Measurements from ENCODE around the gene DISC1.
"Not testable (repeated sequence)": the region's sequence is repeated elsewhere in the genome, so short reads cannot be mapped to it uniquely, and the experiment has no call there.

DISC1 gene

DNA sequence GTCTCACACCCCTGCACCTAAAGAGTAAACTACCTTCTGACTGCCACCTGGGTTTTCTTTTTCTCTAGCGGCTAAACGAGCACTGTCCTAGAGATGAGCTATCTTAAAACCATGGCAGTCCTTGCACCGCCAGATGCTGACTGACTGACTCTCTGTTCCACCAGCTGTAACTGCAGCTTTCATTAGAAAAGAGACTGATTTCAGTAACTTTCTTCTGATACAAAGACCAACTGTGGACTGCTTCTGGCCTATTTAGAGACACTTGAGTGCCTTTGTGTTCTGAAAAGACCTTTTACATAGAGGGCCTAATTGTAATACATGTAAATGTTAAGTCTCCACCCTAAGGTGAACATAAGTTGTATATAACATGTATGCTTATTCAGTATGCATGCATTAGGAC lies 152.5 kb downstream of the DISC1 start:
- DNase-seq, result no peak

DNA sequence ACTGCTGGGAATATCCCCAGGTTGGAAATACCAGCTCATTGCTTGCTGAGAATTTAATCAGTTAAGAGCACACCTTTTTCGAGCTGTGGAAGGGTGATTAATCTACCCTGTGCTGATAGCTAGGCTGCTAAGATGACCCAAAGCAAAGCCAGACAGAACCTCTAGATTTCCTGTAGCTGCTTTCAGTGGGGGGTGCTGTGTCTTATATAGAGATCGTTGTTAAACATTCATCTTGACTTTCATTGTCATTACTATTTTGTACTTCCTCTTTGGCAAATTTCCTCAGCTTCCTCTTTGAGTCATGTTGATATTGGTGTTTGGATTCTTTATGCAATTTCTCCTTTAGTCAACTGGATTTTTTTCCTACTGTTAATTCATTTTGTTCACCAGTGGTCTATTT lies 155.3 kb downstream of the DISC1 start:
- no peak for DNase-seq

DNA sequence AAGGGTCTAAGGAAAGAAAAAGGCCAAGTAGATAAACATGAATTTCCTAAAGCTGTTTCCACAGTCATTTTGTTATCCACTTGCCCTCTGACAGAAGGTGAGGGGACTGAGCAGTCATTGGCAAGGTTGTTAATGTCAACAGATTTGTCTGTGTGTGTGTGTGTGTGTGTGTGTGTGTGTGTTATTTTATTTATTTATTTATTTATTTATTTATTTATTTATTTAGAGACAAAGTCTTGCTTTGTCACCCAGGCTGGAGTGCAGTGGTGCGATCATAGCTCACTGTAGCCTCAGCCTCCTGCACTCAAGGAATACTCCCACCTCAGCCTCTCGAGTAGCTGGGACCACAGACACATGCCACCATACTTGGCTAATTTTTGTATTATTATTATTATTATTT lies 158.5 kb downstream of the DISC1 start:
- DNase-seq, result not testable (repeated sequence)

DNA sequence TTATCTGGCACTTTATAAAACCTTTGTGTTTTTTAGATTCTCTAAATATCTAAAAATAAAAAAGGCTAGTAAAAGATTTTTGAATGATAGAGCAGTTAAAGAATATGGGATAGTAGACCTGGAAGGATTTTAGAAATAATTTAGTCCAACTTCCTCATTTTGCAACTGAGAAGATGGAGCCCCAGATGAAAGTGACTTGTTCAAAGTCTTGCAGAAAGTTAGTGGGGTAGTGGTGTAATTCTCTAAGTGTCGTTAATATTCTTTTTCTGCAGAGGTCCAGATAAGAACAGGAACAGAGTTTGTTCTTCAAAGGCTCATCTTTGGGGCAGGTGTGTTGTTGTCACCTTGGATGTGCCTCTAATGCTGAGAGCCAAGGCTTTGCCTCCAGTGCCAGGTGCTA lies 159.5 kb downstream of the DISC1 start:
- no peak for DNase-seq

DNA sequence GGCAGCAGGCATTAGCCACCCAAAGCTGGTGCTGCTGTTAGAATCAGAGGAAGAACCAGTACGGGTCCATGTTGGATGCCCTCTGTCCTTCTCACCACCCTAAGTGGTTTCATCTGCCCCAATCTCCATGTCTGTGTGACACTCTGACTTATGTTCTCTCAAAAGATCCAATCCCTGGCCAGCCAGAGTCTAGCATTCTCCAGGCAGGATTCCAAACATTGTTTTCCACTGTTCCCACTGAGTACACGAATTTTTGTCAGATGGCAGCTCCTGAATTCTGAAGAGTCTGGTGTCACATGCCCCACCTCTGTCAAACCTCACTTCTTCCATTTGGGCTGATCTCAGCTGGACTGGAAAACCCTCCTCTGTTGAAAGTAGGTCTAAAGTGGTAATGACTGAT lies 166.0 kb downstream of the DISC1 start:
- no peak for DNase-seq

DNA sequence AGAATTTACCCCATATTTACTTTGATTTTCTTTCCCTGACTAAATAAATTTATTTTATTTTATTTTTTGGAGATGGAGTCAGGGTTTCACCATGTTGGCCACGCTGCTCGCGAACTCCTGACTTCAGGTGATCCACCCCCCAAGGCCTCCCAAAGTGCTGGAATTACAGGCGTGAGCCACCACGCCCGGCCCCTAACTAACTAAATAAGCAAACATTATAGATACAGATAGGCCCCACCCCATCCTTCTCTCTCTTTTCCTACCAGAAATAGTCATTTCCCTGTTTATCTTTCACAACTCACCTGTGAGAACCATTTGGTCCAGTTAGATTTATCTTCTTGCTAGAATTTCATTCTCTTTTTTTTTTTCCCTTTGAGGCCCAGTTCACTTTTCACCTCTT lies 167.3 kb downstream of the DISC1 start:
- DNase-seq, result no peak

DNA sequence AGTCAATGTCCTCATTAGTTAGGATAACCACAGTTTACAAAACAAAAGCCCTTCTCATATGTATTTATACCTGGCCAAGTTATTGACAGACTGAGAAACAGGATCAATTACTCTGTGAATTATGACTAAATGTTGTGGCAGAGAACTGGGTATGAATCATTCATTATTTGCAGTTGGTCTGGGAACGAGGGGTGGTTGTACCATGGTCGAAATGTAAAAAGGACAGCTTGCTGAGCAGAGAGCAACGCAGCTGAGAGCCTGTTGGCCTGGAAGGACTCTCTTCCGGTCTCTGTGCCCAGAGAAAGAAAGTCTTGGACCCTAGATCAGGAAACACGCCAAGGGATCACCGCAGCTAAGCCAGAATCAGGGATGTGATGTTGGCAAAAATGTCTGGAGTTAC lies 169.6 kb downstream of the DISC1 start:
- DNase-seq, result no peak

DNA sequence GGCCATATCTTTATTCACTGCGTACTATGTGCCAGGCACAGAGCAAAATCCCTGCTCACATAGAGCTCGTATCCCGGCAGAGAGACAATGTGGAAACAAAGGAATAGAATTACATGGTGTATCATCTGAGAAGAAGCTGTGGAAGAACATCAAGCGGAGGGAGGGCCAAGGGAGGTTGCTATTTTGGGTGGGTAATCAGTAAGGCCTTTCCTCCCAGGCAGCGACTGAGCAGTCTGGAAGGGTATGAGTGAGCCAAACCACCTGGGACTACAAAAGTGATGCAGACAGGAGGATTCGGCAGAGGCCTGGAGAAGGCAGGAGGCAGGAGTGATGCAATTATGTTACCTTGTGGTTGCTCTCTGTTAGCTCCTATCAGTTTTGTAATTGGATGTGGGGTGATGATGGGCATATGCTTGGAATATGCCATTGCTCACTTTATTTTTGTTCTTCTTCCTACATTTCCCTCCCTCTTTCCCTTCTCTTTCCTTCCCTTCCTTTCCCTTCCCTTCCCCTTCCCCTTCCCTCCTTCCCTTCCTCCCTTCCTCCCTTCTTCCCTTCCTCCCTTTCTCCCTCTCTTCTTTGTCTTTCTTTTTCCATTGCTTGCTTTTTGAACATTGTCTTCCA lies 172.9 kb downstream of the DISC1 start:
- no peak for DNase-seq

DNA sequence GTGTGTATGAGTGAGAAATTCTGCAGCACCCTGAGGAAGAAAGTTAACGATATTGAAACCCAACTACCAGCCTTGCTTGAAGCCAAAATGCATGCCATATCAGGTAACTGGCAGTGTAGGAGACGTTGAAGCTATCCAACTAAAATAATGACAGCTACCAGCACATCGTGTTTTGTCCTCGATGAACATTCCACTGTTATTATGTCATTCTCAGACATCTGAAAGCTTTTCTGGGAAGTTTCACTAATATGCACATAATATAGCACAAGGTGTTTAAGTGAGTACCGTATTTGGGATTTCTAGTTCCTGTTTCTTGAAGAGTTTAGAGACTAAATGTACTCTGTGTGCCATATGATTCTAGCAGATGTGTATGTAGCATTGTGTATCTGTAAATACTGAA lies 173.5 kb downstream of the DISC1 start:
- no peak for DNase-seq

DNA sequence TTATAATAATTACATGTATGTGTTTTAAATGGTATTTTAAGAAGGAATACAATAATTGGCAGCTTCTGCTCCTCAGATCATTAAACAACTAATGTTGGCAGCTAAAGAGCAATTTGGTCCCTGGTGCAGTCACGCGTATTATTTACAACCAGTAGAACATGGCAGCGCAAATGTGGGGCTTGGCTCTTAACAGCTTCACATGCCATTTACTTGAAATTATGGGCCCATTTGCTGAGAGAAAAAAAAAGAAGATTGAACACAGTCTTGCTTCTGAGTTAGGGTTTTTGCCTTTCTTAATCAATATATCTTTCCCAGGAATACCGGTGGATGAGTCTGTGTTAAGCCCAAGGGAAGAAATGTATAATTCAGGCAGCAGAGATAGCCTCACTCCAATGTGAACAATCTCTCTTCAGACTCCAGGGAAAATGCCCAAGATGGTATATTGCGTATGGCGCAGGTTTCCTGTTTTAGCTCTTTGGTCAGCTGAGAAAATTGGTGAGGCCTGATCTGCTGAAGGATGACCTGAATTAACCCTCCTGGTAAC lies 174.5 kb downstream of the DISC1 start:
- no peak for DNase-seq

DNA sequence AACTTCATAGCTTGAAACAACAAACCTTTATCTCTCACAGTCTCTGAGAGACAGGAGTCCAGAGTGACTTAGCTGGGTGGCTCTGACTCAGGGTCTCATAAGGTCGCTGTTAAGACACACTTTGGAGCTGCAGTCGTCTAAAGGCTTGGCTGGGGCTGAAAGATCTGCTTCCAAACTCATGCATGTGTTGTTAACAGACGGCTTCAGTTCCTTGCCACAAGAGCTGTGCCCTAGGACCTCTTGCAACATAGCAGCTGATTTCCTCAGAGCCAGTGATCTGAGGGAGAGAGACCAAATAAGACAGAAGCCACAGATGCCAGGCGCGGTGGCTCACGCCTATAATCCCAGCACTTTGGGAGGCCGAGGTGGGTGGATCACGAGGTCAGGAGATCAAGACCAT lies 176.8 kb downstream of the DISC1 start:
- DNase-seq, result no peak

DNA sequence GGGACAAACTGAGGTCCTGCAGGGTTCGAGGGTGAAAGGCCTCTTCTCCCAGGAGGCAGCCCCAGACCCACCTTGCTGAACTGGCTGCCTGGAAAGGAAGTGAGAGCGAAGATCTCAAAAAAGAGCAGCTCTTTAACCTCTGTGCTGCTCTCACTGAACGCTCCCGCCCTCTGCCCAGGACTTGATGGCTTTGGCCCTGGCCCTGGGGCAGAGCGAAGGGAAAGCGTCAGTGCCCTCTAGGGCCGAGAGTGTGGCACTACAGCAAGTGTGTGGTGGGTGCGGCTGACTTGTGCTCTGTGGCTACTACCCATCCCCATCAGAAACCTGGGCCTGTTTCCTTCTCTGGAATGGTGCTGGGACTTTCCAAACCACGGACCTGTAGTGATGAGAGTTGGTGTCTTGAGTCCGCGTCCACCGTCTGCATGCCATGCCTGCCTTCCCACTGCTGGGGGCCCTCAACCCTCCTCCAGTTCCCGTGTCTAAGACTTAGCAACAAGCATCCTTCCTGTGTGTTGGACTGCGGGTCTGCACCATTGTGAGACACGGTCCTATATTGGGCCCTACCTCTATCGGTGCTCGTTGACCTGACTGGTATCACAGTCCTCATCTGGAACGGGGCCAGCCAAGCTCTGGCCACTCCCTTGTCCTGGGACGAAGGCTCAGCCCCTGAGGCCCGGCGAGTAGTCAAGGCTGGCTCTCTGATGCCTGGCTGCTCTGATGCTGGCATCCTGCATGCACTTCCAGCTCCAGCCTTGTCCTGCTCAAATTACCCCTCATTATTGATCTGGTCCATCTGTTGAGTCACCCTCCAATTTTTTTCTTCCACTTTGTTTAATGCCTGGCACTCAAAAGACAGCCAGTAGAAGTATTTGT lies 180.3 kb downstream of the DISC1 start:
- DNase-seq, result no peak

DNA sequence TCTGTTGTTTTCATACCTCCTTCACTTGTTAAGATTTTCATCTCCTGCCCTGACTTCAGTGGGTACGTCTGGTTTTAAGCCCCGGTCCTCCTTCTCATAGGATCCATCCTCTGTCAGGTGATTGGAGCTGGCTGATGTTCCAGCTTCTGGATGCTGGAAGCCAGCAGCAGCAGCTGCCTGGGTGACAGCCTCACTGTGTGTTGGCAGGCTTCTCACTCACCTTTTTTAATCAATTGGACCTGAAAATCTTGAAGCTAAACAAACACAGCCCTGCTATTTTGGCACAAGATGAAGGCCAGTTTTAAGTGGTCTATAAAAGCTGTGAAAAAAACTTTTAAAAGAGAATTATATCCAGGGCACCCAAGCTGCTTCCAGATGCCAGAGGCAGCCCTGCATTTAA lies 181.0 kb downstream of the DISC1 start:
- no peak for DNase-seq

DNA sequence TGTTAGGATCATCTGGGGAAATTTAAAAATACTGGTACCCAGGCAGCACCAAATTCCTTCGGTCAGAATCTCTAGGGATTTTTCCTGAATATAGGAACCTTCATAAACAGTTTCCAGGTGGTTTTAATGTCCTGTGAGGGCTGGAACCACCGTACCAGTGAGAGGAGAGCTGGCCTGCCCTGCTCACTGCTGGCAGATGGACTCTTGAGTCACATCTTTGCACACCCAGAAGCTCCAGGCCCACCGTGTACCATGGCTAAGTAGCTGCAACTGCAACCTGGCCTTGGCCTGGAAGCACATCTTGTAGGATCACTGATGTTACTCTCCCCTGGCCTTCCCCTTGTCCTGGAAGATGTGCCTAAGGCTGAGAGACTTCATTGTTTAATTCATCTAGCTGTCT lies 181.5 kb downstream of the DISC1 start:
- DNase-seq, result no peak

DNA sequence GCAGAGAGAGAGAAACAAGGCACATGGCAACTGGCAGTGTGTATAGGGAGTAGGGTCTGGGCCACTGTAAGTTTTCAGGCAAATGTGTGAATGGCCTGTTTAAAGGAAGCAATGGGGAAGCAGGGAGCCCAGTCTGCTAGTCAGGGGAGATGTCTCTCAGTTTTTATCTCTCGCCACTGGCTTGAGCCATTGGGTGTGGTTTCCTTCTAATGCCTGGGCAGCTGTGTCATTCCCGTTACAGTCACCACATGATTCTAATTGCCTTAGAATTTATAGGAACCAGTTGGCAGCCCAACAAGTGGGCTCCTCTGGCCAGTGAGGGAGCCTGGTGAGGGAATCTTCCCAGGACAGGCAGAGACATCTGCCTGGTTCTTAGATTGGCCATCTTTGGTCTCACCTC lies 182.4 kb downstream of the DISC1 start:
- DNase-seq, result no peak

DNA sequence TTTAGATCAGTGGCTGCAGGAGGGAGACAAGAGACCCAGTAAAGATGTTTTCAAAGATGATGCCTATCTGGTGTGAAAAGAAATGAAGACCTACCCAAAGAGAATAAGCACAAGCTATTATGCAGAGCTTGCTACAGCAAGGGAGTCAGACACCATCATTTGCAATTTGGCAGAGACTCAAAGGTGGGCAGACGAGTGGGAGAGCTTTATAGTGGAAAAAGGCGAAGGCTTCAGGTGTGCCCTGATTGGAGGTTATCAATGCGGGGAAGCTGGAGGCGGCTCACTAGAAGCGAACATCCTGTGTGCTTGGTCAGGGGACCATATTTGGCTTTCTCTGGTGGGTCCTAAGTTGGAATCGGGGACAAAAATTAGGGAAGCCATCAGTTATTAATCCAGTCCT lies 183.8 kb downstream of the DISC1 start:
- DNase-seq, result no peak

DNA sequence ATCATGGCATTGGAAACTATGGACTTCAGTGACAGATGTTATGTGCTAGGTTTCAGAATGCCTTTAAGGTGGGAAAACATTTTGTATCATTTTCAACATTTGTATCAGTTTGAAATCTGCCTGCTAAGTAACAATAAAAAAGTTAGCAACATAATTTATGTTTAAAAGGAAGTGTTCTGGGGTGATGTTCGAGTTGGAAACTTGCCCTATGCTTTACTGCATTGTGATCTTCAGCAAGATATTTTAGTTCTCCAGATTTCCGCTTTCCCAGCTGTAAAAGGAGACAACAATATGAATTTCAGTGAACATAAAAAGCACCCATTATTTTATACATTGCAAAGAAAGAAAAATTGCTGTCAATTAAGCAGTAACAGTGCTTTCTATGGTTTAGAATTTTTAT lies 187.4 kb downstream of the DISC1 start:
- no peak for DNase-seq

DNA sequence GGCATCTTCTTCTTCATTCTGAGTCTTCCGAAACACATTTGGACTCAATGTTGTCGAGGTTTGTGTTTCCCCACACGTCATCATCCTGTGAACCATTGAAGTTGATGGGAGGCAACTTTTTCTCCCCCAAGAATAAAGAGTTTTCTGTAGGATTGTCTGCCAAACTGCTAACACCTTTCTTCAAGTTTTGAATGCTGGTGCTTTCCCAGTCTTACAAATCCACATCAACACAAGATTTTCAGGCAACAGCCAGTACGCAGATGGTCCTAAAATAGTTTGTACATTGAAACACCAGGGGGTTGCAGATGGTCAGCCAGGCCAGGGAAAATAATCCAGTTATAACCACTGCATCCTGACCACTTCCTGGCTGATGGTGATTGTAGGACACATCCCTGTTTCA lies 187.9 kb downstream of the DISC1 start:
- no peak for DNase-seq

DNA sequence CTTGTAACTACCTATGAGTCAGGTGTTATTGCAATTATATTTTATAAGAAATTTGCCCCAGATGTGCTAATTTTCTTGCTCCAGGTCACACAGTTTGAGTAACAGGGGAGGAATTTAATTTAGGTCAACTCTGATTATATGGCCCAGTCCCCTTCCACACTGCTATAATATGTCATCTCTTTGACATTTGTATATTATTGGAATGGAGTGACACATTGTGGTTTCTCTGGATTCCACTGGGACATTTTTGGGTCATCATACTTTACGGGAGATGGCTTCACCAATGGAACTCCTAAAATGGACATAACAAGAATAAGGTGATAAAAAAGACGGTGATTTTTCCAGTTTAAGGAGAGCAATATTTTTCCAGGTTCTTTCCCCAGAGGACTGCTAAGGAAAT lies 191.2 kb downstream of the DISC1 start:
- DNase-seq, result no peak

DNA sequence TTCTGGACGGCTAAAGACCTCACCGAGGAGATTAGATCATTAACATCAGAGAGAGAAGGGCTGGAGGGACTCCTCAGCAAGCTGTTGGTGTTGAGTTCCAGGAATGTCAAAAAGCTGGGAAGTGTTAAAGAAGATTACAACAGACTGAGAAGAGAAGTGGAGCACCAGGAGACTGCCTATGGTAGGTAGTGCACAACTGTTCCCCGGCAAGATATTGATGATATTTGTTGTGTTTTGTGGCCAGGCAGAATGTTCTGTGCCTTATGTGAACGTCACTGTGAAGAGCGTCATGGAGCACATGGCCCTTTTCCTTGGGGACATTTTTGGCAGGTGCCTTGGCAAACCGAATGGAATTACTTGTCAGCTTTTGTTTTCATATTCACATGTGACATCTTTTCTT lies 191.7 kb downstream of the DISC1 start:
- DNase-seq, result no peak

DNA sequence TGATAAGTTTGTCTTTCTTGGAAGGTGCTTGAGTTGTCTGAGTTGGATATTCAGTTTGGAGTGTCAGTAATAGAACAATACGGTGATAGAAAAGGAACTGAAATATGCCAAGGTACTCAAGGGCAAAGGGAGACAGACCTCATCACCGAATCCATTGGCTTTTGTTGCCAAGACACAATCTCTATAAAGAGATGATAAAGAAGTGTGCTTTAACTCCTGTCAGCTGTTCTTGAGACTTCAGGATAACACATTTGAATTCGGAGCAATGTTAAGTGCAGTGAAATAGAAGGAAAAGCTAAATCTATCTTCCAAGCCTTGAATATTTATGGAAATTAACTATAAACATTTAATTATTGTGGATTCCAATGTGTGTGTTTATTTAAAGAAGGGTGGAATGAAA lies 194.7 kb downstream of the DISC1 start:
- no peak for DNase-seq

DNA sequence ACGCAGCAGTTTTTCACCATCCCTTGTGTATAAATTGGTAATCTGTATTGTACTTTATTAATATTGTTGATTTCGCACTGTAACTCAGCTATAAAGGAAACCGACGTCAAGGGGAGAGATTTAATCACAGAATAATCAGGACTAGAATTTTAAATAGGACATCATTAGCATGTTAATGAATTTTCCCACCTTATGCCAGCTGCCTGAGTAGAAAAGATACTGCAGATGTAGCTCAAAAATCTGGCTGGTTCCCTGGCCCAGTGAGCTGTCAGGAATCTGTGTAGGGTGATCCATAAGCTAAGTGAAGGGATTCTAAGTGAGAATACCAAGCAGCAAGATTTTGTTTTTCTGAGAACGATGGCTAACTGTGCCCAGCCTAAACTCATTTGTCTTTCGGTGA lies 195.5 kb downstream of the DISC1 start:
- no peak for DNase-seq

DNA sequence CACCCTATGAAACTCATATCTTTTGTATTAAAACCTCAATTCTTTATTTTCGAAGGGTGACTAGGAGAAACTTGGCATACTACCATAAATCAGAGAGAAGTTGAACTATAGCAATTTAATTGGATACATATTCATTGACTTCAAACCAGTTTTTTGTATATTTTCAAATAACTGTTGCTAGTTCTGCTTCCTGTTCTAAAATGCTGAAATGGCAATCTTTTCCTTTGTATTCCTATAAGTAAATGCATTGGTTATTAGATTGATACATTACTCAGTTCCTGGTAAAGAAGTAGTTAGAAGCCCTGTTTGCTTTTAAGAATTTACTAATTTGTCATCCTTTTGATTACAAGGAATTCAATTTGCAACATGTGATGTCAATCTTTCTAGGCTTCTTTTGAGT lies 200.0 kb downstream of the DISC1 start:
- no peak for DNase-seq

DNA sequence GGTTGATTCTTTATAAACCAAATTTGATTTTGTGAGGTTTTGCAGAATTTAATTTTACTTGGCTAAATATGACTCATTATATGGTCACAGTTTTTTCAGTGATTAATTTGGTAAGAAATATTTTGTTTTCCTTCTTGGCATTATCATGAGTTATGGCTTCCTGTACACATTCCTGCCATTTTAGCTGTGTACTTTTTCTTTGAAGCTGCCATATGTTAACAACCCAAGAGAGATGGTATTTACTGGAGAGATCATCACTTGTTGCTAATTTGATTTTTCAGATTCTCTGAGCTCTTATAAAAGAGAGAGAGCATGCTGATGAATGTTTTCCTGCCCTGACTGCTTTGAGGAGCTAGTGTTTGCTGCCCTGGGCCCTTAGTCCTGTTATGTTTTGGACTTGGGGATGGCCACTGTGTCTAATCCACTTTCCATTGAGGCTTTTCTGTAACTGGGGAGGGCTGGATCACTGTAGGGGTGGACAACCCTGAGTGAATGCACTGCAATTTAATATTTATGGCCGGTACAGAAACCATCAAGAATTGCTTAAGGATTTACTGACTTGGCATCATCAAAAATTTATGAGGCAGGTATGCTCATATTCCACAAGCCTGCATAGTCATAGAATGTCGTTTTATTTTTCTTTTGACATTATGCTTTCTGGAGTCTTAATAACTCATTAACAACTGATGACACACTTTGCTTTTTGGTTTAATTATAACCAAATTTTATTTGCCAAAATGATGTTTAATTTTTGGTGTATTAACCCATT lies 200.9 kb downstream of the DISC1 start:
- no peak for DNase-seq
